GM23248 (cell line): ENCODE measurements around the gene ANKMY2.

Source experiments
- EZH2 ChIP-seq: fragments of 200-600 bp; sonication (generic); IDR thresholded peaks from 2 replicates; pipeline ENCODE4 v1.6.1; 2018; ENCODE audit warnings: antibody characterized with exemption, mild to moderate bottlenecking; ENCODE audit not compliant: insufficient read depth, poor library complexity, severe bottlenecking
- EZH2phosphoT487 ChIP-seq: fragments of 200-600 bp; sonication (generic); IDR thresholded peaks from 2 replicates; pipeline ENCODE4 v1.6.1; 2018; ENCODE audit warnings: antibody characterized with exemption, moderate library complexity, mild to moderate bottlenecking, low read depth; ENCODE audit not compliant: insufficient read depth

- TF ChIP-seq EZH2phosphoT487 (no peak), EZH2 (no peak)
Measured at GRCh38 chr7:16589881-16590280, 55.7 kb downstream of the ANKMY2 start.
